ENCODE results near the gene KCNIP2. TPM values are rescaled to one million over a fixed set of nuclear protein-coding genes. Genes with fewer than 3 reads are reported as not detected.

The KCNIP2 gene
- total and polyA plus RNA-seq, 2 experiments from 2014 or later: 35.7 to 63.6 TPM

- Histone ChIP-seq H3K9me3 (ENCODE audit: low read depth) (no peaks in the 10 kb centered on the region), H3K27ac (no peak overlapping the region), H3K27me3 (no peaks in the 10 kb centered on the region), H3K4me1 (ENCODE audit: low read depth) (peaks cover 35% of the 10 kb centered on the region), H3K4me3 (no peak overlapping the region), H3K36me3 (no peaks in the 10 kb centered on the region)
- no peak for TF ChIP-seq CTCF (IDR thresholded peaks at IDR 0.05; ENCODE audit: low read depth, low read length)
- DNase-seq (ENCODE audit: low read depth in 1 of 2, low spot score in 1 of 2): no peak
Observed at GRCh38 chr10:101887775-101888174, 44.2 kb upstream of the KCNIP2 start.

GRCh38 chr10:101886521-101887312, 43.1 kb upstream of the KCNIP2 start:
- H3K4me1 ChIP-seq (ENCODE audit: low read depth): peaks cover 35% of the 10 kb centered on the region
- H3K9me3 ChIP-seq (ENCODE audit: low read depth): no peaks in the 10 kb centered on the region
- H3K36me3 ChIP-seq: no peaks in the 10 kb centered on the region
- TF ChIP-seq CTCF (IDR thresholded peaks at IDR 0.05; ENCODE audit: low read depth, low read length): no peak
- no peak overlapping the region for H3K4me3 ChIP-seq
- DNase-seq (ENCODE audit: low read depth in 1 of 2, low spot score in 1 of 2): peak in 1 of 2 donors; percentile 77
- no peaks in the 10 kb centered on the region for H3K27me3 ChIP-seq
- H3K27ac ChIP-seq: peak overlapping the region; percentile 3

- TF ChIP-seq CTCF (IDR thresholded peaks at IDR 0.05; ENCODE audit: low read depth, low read length): no peak
- no peaks in the 10 kb centered on the region for H3K36me3 ChIP-seq
- H3K9me3 ChIP-seq (ENCODE audit: low read depth): no peaks in the 10 kb centered on the region
- H3K4me3 ChIP-seq: no peak overlapping the region
- H3K4me1 ChIP-seq (ENCODE audit: low read depth): peaks cover 8% of the 10 kb centered on the region
- no peak overlapping the region for H3K27ac ChIP-seq
- no peaks in the 10 kb centered on the region for H3K27me3 ChIP-seq
- no peak for DNase-seq (ENCODE audit: low read depth in 1 of 2, low spot score in 1 of 2)
Observed at GRCh38 chr10:101881036-101881774, 37.6 kb upstream of the KCNIP2 start.

- Histone ChIP-seq H3K27me3 (no peaks in the 10 kb centered on the region), H3K9me3 (ENCODE audit: low read depth) (no peaks in the 10 kb centered on the region), H3K27ac (no peak overlapping the region), H3K4me1 (ENCODE audit: low read depth) (peaks cover 14% of the 10 kb centered on the region), H3K4me3 (no peak overlapping the region), H3K36me3 (no peaks in the 10 kb centered on the region)
- no peak for TF ChIP-seq CTCF (IDR thresholded peaks at IDR 0.05; ENCODE audit: low read depth, low read length)
- no peak for DNase-seq (ENCODE audit: low read depth in 1 of 2, low spot score in 1 of 2)
Observed at GRCh38 chr10:101880232-101880573, 36.6 kb upstream of the KCNIP2 start.

GRCh38 chr10:101879456-101880231, 36.0 kb upstream of the KCNIP2 start:
- H3K9me3 ChIP-seq (ENCODE audit: low read depth): no peaks in the 10 kb centered on the region
- H3K4me1 ChIP-seq (ENCODE audit: low read depth): peaks cover 14% of the 10 kb centered on the region
- no peak overlapping the region for H3K27ac ChIP-seq
- H3K4me3 ChIP-seq: no peak overlapping the region
- H3K27me3 ChIP-seq: no peaks in the 10 kb centered on the region
- no peak for TF ChIP-seq CTCF (IDR thresholded peaks at IDR 0.05; ENCODE audit: low read depth, low read length)
- no peaks in the 10 kb centered on the region for H3K36me3 ChIP-seq
- peak in 1 of 2 donors; percentile 32 for DNase-seq (ENCODE audit: low read depth in 1 of 2, low spot score in 1 of 2)
